Keratinocyte (primary cell): ENCODE data around the gene TOMM22. TPM values are rescaled to one million over a fixed set of nuclear protein-coding genes. Genes with fewer than 3 reads are reported as not detected.

Source experiments
- DNase-seq: peaks from one replicate; pipeline ENCODE4 v3.0.0-alpha.2; 2011; ENCODE audit warnings: low read depth, missing footprints, low spot score
- FAIRE-seq: peaks from 2 replicates; lab custom pipeline; 2011; peaks lifted over from hg19 to GRCh38; lab: Jason Lieb, UNC
- H2AFZ ChIP-seq: 2 replicates; pipeline ENCODE4 v1.6.0; 2012; ENCODE audit warnings: low read length, control low read depth, inconsistent platforms; ENCODE audit not compliant: control insufficient read depth
- H3K27ac ChIP-seq: 2 replicates; pipeline ENCODE4 v1.5.1; 2011; ENCODE audit warnings: low read length; ENCODE audit not compliant: control insufficient read depth, insufficient read depth
- H3K27me3 ChIP-seq: 3 replicates; pipeline ENCODE4 v1.6.0; 2011; ENCODE audit warnings: low read length; ENCODE audit not compliant: control insufficient read depth, insufficient read depth; ENCODE audit errors: extremely low read depth
- H3K36me3 ChIP-seq, 2 experiments: 2 replicates in 1 of 2; 3 replicates in 1 of 2; pipeline ENCODE4 v1.5.1; 2011; ENCODE audit warnings: low read length in 2 of 2, mild to moderate bottlenecking in 1 of 2; ENCODE audit not compliant: control insufficient read depth in 2 of 2, insufficient read depth in 2 of 2; ENCODE audit errors: extremely low read depth in 1 of 2
- H3K4me1 ChIP-seq: 3 replicates; pipeline ENCODE4 v1.5.1; 2011; ENCODE audit warnings: low read length; ENCODE audit not compliant: control insufficient read depth, insufficient read depth; ENCODE audit errors: extremely low read depth
- H3K4me2 ChIP-seq: 3 replicates; pipeline ENCODE4 v1.6.0; 2011; ENCODE audit warnings: low read depth, low read length; ENCODE audit not compliant: control insufficient read depth, insufficient read depth; ENCODE audit errors: extremely low read depth
- H3K4me3 ChIP-seq, 3 experiments: fragments of 200-600 bp in 1 of 3; sonication (generic) in 1 of 3; 2 replicates in 2 of 3; 3 replicates in 1 of 3; pipeline ENCODE4 v1.5.1; 2011 to 2016; ENCODE audit warnings: low read length in 3 of 3, mild to moderate bottlenecking in 3 of 3, control low read depth in 2 of 3, inconsistent platforms in 1 of 3, low read depth in 1 of 3, mixed read lengths in 1 of 3, mixed run types in 1 of 3, moderate library complexity in 1 of 3; ENCODE audit not compliant: control insufficient read depth in 2 of 3, insufficient read depth in 2 of 3; ENCODE audit errors: extremely low read depth in 1 of 3
- H3K79me2 ChIP-seq: 2 replicates; pipeline ENCODE4 v1.6.0; 2012; ENCODE audit warnings: low read length; ENCODE audit not compliant: control insufficient read depth, insufficient read depth
- H3K9ac ChIP-seq: 3 replicates; pipeline ENCODE4 v1.6.0; 2011; ENCODE audit warnings: low read length; ENCODE audit not compliant: control insufficient read depth, insufficient read depth; ENCODE audit errors: extremely low read depth
- H3K9me1 ChIP-seq: 3 replicates; pipeline ENCODE4 v1.6.0; 2011; ENCODE audit warnings: low read length; ENCODE audit not compliant: control insufficient read depth, insufficient read depth; ENCODE audit errors: extremely low read depth
- H3K9me3 ChIP-seq: 2 replicates; pipeline ENCODE4 v1.5.1; 2012; ENCODE audit warnings: low read depth, low read length; ENCODE audit not compliant: control insufficient read depth
- H4K20me1 ChIP-seq: 3 replicates; pipeline ENCODE4 v1.6.0; 2011; ENCODE audit warnings: low read length; ENCODE audit not compliant: control insufficient read depth, insufficient read depth; ENCODE audit errors: extremely low read depth
- EZH2 ChIP-seq: IDR thresholded peaks from one replicate; pipeline ENCODE4 v1.6.1; 2012; ENCODE audit warnings: inconsistent platforms, mild to moderate bottlenecking, low read length, moderate library complexity
- dilution Hi-C: fragments of 300-500 bp; cut with MboI; formaldehyde crosslinking; loops from one replicate; pipeline ENCODE4 v1.7.0; 2020; ENCODE audit warnings: low sequenced_read_pairs; ENCODE audit not compliant: extremely low pct_ligation_motif_present
- polyA plus RNA-seq, 5 experiments: library from polyadenylated mRNA; depleted of rRNA in 3 of 5; stranded (reverse) in 3 of 5; stranded (forward) in 1 of 5; unstranded in 1 of 5; fragments of >200 nt; gene quantifications; 1 replicate in 1 of 5; 2 replicates in 3 of 5; 3 replicates in 1 of 5; pipeline versions ENCODE4 v1.2.1 to v1.2.3, GENCODE V29; 2011 to 2012; ENCODE audit warnings: missing spikeins in 2 of 5, low read depth in 1 of 5, low replicate concordance in 1 of 5
- TF ChIP-seq, protein P1 (sequence below), 3 experiments: IDR thresholded peaks in 1 of 3; conservative IDR thresholded peaks in 1 of 3; optimal IDR thresholded peaks in 1 of 3; 2 replicates in 2 of 3; 3 replicates in 1 of 3; pipeline versions ENCODE3 to v1.5.1; 2011; ENCODE audit warnings: low read length in 3 of 3, mild to moderate bottlenecking in 3 of 3, moderate library complexity in 2 of 3, control low read depth in 1 of 3, inconsistent platforms in 1 of 3; ENCODE audit not compliant: insufficient read depth in 2 of 3; ENCODE audit errors: extremely low read depth in 1 of 3

Gene TOMM22
- polyA plus RNA-seq, 1 donor (not counting 4 experiments of a cell fraction or from before 2014, with no cell fraction given), result 81.8 TPM

DNA sequence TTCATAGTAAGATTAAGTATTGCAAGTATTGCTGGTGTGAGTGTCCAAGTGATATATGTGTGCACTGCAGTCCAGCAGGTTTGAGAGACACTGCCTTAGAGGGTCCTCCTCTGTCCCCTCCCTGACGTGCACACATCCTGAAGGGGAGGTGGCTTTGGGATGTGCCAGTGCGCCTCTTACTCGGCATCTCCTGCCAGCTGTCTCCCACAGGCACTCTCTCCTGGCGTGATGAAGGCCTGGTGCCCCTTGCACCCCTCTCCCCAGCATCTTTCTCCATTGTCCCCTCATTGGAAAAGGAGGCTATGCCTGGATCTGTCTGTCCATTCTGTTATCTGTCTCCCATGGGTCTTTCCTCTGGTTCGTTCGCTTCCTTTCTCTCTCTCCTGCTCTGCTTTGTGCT, 48.2 kb downstream of the TOMM22 start:
- Histone ChIP-seq H3K4me2 (no peak overlapping the region), H3K9me1 (no peaks in the 10 kb centered on the region), H3K4me3 (no peak overlapping the region), H2AFZ (no peak overlapping the region), H4K20me1 (peaks cover 2% of the 10 kb centered on the region), H3K9ac (no peak overlapping the region), H3K27me3 (no peaks in the 10 kb centered on the region), H3K79me2 (no peaks in the 10 kb centered on the region), H3K4me1 (peaks cover 5% of the 10 kb centered on the region), H3K36me3 (peaks cover 52 to 55% of the 10 kb centered on the region in 2 experiments), H3K27ac (no peak overlapping the region), H3K9me3 (no peaks in the 10 kb centered on the region)
- dilution Hi-C loops, result no loop called here
- no peak for TF ChIP-seq EZH2
- TF ChIP-seq, protein P1, sequence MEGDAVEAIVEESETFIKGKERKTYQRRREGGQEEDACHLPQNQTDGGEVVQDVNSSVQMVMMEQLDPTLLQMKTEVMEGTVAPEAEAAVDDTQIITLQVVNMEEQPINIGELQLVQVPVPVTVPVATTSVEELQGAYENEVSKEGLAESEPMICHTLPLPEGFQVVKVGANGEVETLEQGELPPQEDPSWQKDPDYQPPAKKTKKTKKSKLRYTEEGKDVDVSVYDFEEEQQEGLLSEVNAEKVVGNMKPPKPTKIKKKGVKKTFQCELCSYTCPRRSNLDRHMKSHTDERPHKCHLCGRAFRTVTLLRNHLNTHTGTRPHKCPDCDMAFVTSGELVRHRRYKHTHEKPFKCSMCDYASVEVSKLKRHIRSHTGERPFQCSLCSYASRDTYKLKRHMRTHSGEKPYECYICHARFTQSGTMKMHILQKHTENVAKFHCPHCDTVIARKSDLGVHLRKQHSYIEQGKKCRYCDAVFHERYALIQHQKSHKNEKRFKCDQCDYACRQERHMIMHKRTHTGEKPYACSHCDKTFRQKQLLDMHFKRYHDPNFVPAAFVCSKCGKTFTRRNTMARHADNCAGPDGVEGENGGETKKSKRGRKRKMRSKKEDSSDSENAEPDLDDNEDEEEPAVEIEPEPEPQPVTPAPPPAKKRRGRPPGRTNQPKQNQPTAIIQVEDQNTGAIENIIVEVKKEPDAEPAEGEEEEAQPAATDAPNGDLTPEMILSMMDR (optimal IDR thresholded peaks at IDR 0.05 in 1 of 3, IDR thresholded peaks at IDR 0.05 in 1 of 3, conservative IDR thresholded peaks at IDR 0.05 in 1 of 3; ENCODE audit: extremely low read depth in 1 of 3, insufficient read depth in 2 of 3, low read length in 3 of 3), result no peak
- DNase-seq (no peak), FAIRE-seq (no peak)

DNA sequence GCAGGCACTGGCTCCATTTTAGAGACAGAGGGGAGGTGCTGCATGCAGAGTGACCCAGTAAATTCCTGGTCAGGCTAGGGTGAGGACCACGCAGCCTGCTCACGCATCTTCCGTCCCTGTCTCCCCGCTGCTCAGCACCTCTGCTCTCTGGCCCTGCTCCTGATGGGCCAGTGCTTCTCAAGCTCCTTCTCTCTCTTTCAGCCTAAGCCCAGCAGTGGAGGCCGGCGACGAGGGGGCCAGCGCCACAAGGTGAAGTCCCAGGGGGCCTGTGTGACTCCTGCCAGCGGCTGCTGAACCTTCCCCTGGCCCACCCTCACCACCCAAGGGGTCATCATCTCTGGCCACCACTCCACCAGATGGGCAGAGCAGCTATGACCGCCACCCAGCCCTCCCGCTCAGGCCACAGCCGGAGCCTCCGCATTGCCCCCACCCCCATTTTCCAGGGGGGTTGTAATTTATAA, 48.7 kb downstream of the TOMM22 start:
- H3K9me3 ChIP-seq, result no peaks in the 10 kb centered on the region
- no peak overlapping the region for H3K9ac ChIP-seq
- dilution Hi-C loops, result no loop called here
- H3K4me3 ChIP-seq, result no peak overlapping the region
- no peak overlapping the region for H3K4me2 ChIP-seq
- no peaks in the 10 kb centered on the region for H3K27me3 ChIP-seq
- FAIRE-seq (no peak), DNase-seq (no peak)
- peaks cover 2% of the 10 kb centered on the region for H4K20me1 ChIP-seq
- H3K79me2 ChIP-seq, result no peaks in the 10 kb centered on the region
- H2AFZ ChIP-seq, result no peak overlapping the region
- peaks cover 5% of the 10 kb centered on the region for H3K4me1 ChIP-seq
- H3K9me1 ChIP-seq, result no peaks in the 10 kb centered on the region
- TF ChIP-seq EZH2, result no peak
- TF ChIP-seq, protein P1 (optimal IDR thresholded peaks at IDR 0.05 in 1 of 3, IDR thresholded peaks at IDR 0.05 in 1 of 3, conservative IDR thresholded peaks at IDR 0.05 in 1 of 3; ENCODE audit: extremely low read depth in 1 of 3, insufficient read depth in 2 of 3, low read length in 3 of 3), result no peak
- H3K36me3 ChIP-seq, result peaks cover 48 to 56% of the 10 kb centered on the region in 2 experiments
- H3K27ac ChIP-seq, result no peak overlapping the region
